ES-I3 (cell line): ENCODE measurements around the gene FAF2.
"Not testable (repeated sequence)": the region's sequence is repeated elsewhere in the genome, so short reads cannot be mapped to it uniquely, and the experiment has no call there.

Experiments used
- H3K36me3 ChIP-seq: 2 replicates; pipeline ENCODE4 v1.6.1; 2013; ENCODE audit warnings: mild to moderate bottlenecking, low read length, control low read depth, moderate library complexity; ENCODE audit not compliant: insufficient read depth
- H3K4me1 ChIP-seq: 2 replicates; pipeline ENCODE4 v1.6.1; 2013; ENCODE audit warnings: mild to moderate bottlenecking, control low read depth, low read length; ENCODE audit not compliant: insufficient read depth
- H3K9ac ChIP-seq: 2 replicates; pipeline ENCODE4 v1.6.1; 2013; ENCODE audit warnings: low read depth, mild to moderate bottlenecking, low read length, moderate library complexity
- H3K9me3 ChIP-seq: 2 replicates; pipeline ENCODE4 v1.6.1; 2013; ENCODE audit warnings: mild to moderate bottlenecking, low read length, moderate library complexity; ENCODE audit not compliant: control insufficient read depth, insufficient read depth

FAF2 gene

GRCh38 chr5:176447978-176448608 lies at the start of gene FAF2:
FAF2 (plus strand) TSS chr5:176448385; CDS start chr5:176448408, 23 bp downstream.
- no peaks in the 10 kb centered on the region for H3K9me3 ChIP-seq
- peak within 1 kb of the TSS; percentile 85 for H3K9ac ChIP-seq
- H3K4me1 ChIP-seq, result no peaks in the 10 kb centered on the region
- H3K36me3 ChIP-seq, result no peaks in the 10 kb centered on the region

GRCh38 chr5:176400382-176401156 lies 47.6 kb upstream of the FAF2 start:
- no peaks in the 10 kb centered on the region for H3K36me3 ChIP-seq
- no peak overlapping the region for H3K9ac ChIP-seq
- no peaks in the 10 kb centered on the region for H3K4me1 ChIP-seq
- no peaks in the 10 kb centered on the region for H3K9me3 ChIP-seq

- Histone ChIP-seq H3K9me3 (no peaks in the 10 kb centered on the region), H3K4me1 (no peaks in the 10 kb centered on the region), H3K36me3 (no peaks in the 10 kb centered on the region), H3K9ac (no peak overlapping the region)
These were observed 46.6 kb upstream of the FAF2 start for GRCh38 chr5:176401281-176402205.

- H3K9ac ChIP-seq, result no peak overlapping the region
- peaks cover 3% of the 10 kb centered on the region; the same call in 1 of the 2 replicates for H3K36me3 ChIP-seq
- H3K9me3 ChIP-seq, result no peaks in the 10 kb centered on the region
- no peaks in the 10 kb centered on the region for H3K4me1 ChIP-seq
These were observed 42.3 kb upstream of the FAF2 start for GRCh38 chr5:176405656-176406435.

GRCh38 chr5:176406436-176407052 lies 41.6 kb upstream of the FAF2 start:
- H3K36me3 ChIP-seq, result peaks cover 3% of the 10 kb centered on the region; the same call in 1 of the 2 replicates
- no peak overlapping the region for H3K9ac ChIP-seq
- H3K9me3 ChIP-seq, result no peaks in the 10 kb centered on the region
- no peaks in the 10 kb centered on the region for H3K4me1 ChIP-seq

GRCh38 chr5:176407456-176408251 lies 40.5 kb upstream of the FAF2 start:
- no peaks in the 10 kb centered on the region for H3K4me1 ChIP-seq
- H3K9me3 ChIP-seq, result no peaks in the 10 kb centered on the region
- H3K9ac ChIP-seq, result no peak overlapping the region

GRCh38 chr5:176408252-176408573 lies 40.0 kb upstream of the FAF2 start:
- not testable (repeated sequence) for H3K36me3 ChIP-seq, H3K9me3 ChIP-seq, H3K9ac ChIP-seq, H3K4me1 ChIP-seq

More at GRCh38 chr5:176407456-176408251, 40.5 kb upstream of the FAF2 start:
- H3K36me3 ChIP-seq, result peaks cover 3% of the 10 kb centered on the region; the same call in 1 of the 2 replicates

GRCh38 chr5:176408590-176408989 lies 39.6 kb upstream of the FAF2 start:
- Histone ChIP-seq H3K9ac (no peak overlapping the region), H3K36me3 (peaks cover 3% of the 10 kb centered on the region; the same call in 1 of the 2 replicates), H3K4me1 (no peaks in the 10 kb centered on the region; the same call in 1 of the 2 replicates), H3K9me3 (no peaks in the 10 kb centered on the region)

- Histone ChIP-seq H3K36me3 (peaks cover 3% of the 10 kb centered on the region; the same call in 1 of the 2 replicates), H3K9me3 (no peaks in the 10 kb centered on the region), H3K4me1 (no peaks in the 10 kb centered on the region; the same call in 1 of the 2 replicates), H3K9ac (no peak overlapping the region)
These were observed 38.4 kb upstream of the FAF2 start for GRCh38 chr5:176409765-176410164.

GRCh38 chr5:176410486-176411180 lies 37.6 kb upstream of the FAF2 start:
- Histone ChIP-seq H3K36me3 (peaks cover 3% of the 10 kb centered on the region; the same call in 1 of the 2 replicates), H3K9ac (no peak overlapping the region), H3K9me3 (no peaks in the 10 kb centered on the region), H3K4me1 (no peaks in the 10 kb centered on the region; the same call in 1 of the 2 replicates)

- Histone ChIP-seq H3K9me3 (no peaks in the 10 kb centered on the region), H3K36me3 (peaks cover 2% of the 10 kb centered on the region; the same call in 1 of the 2 replicates), H3K4me1 (no peaks in the 10 kb centered on the region; the same call in 1 of the 2 replicates), H3K9ac (no peak overlapping the region)
These were observed 35.5 kb upstream of the FAF2 start for GRCh38 chr5:176412517-176413254.

GRCh38 chr5:176413255-176413565 lies 35.0 kb upstream of the FAF2 start:
- Histone ChIP-seq H3K9ac (no peak overlapping the region), H3K36me3 (no peaks in the 10 kb centered on the region), H3K9me3 (no peaks in the 10 kb centered on the region), H3K4me1 (no peaks in the 10 kb centered on the region; the same call in 1 of the 2 replicates)
